ENCODE results near the gene NEU2.
"Not testable (repeated sequence)": the region's sequence is repeated elsewhere in the genome, so short reads cannot be mapped to it uniquely, and the experiment has no call there.

The NEU2 gene

GRCh38 chr2:233015019-233015645 is 17.3 kb upstream of the NEU2 start:
- H3K4me3 ChIP-seq (ENCODE audit: low read length): no peak overlapping the region
- TF ChIP-seq ZNF274 (IDR thresholded peaks at IDR 0.05; ENCODE audit: low read depth, low read length): no peak

- TF ChIP-seq ZNF274 (IDR thresholded peaks at IDR 0.05; ENCODE audit: low read depth, low read length): no peak
- H3K4me3 ChIP-seq (ENCODE audit: low read length): no peak overlapping the region
These were observed 14.5 kb upstream of the NEU2 start for GRCh38 chr2:233017947-233018346.

- not testable (repeated sequence) for H3K4me3 ChIP-seq (ENCODE audit: low read length)
These were observed 12.9 kb upstream of the NEU2 start for GRCh38 chr2:233019610-233020009.

GRCh38 chr2:233020454-233020853 is 12.0 kb upstream of the NEU2 start:
- no peak for TF ChIP-seq ZNF274 (IDR thresholded peaks at IDR 0.05; ENCODE audit: low read depth, low read length)
- H3K4me3 ChIP-seq (ENCODE audit: low read length): no peak overlapping the region

- no peak overlapping the region for H3K4me3 ChIP-seq (ENCODE audit: low read length)
- no peak for TF ChIP-seq ZNF274 (IDR thresholded peaks at IDR 0.05; ENCODE audit: low read depth, low read length)
These were observed 10.7 kb upstream of the NEU2 start for GRCh38 chr2:233021771-233022170.

GRCh38 chr2:233022561-233022960 is 9.9 kb upstream of the NEU2 start:
- H3K4me3 ChIP-seq (ENCODE audit: low read length): no peak overlapping the region
- TF ChIP-seq ZNF274 (IDR thresholded peaks at IDR 0.05; ENCODE audit: low read depth, low read length): no peak

- no peak for TF ChIP-seq ZNF274 (IDR thresholded peaks at IDR 0.05; ENCODE audit: low read depth, low read length)
- H3K4me3 ChIP-seq (ENCODE audit: low read length): no peak overlapping the region
These were observed 9.3 kb upstream of the NEU2 start for GRCh38 chr2:233023007-233023760.

- H3K4me3 ChIP-seq (ENCODE audit: low read length): no peak overlapping the region
- TF ChIP-seq ZNF274 (IDR thresholded peaks at IDR 0.05; ENCODE audit: low read depth, low read length): no peak
These were observed 8.6 kb upstream of the NEU2 start for GRCh38 chr2:233023761-233024410.

- H3K4me3 ChIP-seq (ENCODE audit: low read length): no peak overlapping the region
- no peak for TF ChIP-seq ZNF274 (IDR thresholded peaks at IDR 0.05; ENCODE audit: low read depth, low read length)
These were observed 6.8 kb upstream of the NEU2 start for GRCh38 chr2:233025706-233026105.

GRCh38 chr2:233026198-233026813 is 6.2 kb upstream of the NEU2 start:
- no peak for TF ChIP-seq ZNF274 (IDR thresholded peaks at IDR 0.05; ENCODE audit: low read depth, low read length)
- no peak overlapping the region for H3K4me3 ChIP-seq (ENCODE audit: low read length)

GRCh38 chr2:233029321-233029720 is 3.2 kb upstream of the NEU2 start:
- no peak overlapping the region for H3K4me3 ChIP-seq (ENCODE audit: low read length)
- no peak for TF ChIP-seq ZNF274 (IDR thresholded peaks at IDR 0.05; ENCODE audit: low read depth, low read length)

- TF ChIP-seq ZNF274 (IDR thresholded peaks at IDR 0.05; ENCODE audit: low read depth, low read length): no peak
- no peak overlapping the region for H3K4me3 ChIP-seq (ENCODE audit: low read length)
These were observed 644 bp upstream of the NEU2 start for GRCh38 chr2:233031556-233032500.

GRCh38 chr2:233033672-233034071 is 1.2 kb downstream of the NEU2 start:
- no peak for TF ChIP-seq ZNF274 (IDR thresholded peaks at IDR 0.05; ENCODE audit: low read depth, low read length)

More at GRCh38 chr2:233033672-233034071, 1.2 kb downstream of the NEU2 start:
- no peak overlapping the region for H3K4me3 ChIP-seq (ENCODE audit: low read length)
